C1 segment of cervical spinal cord (tissue), 14 donors: Measurements from ENCODE around the gene INMT.

Experiments
- DNase-seq, 14 donors: peaks; one replicate each; lab custom pipeline; 2025; lab: John Stamatoyannopoulos, UW

Gene INMT

GRCh38 chr7:30750683-30751650 lies 968 bp upstream of the INMT start:
- peak in 8 of 14 donors; percentile 31 to 91 (median 48) for DNase-seq

- no peak for DNase-seq
Measured at GRCh38 chr7:30752484-30752883, 549 bp downstream of the INMT start.

- DNase-seq: peak in 5 of 14 donors; percentile 8 to 61 (median 19)
Measured at GRCh38 chr7:30752979-30753378, 1.0 kb downstream of the INMT start.

- no peak for DNase-seq
Measured at GRCh38 chr7:30754315-30754877, 2.5 kb downstream of the INMT start.

GRCh38 chr7:30755384-30756154 lies 3.6 kb downstream of the INMT start:
- peak in 6 of 14 donors; percentile 16 to 72 (median 30) for DNase-seq

GRCh38 chr7:30757342-30757692 lies 5.4 kb downstream of the INMT start:
- no peak for DNase-seq

GRCh38 chr7:30760514-30761213 lies 8.7 kb downstream of the INMT start:
- DNase-seq: no peak

GRCh38 chr7:30761214-30762156 lies 9.6 kb downstream of the INMT start:
- DNase-seq: no peak

GRCh38 chr7:30764030-30764975 lies 12.4 kb downstream of the INMT start:
- DNase-seq: peak in 1 of 14 donors; percentile 12

GRCh38 chr7:30765408-30765807 lies 13.5 kb downstream of the INMT start:
- DNase-seq: no peak

GRCh38 chr7:30770845-30771173 lies 18.9 kb downstream of the INMT start:
- DNase-seq: no peak

- peak in 12 of 14 donors; percentile 10 to 82 (median 63) for DNase-seq
Measured at GRCh38 chr7:30771174-30771879, 19.4 kb downstream of the INMT start, which contains the start of gene MINDY4. MINDY4 (plus strand) TSS chr7:30771417; CDS start chr7:30771494, 77 bp downstream.

GRCh38 chr7:30771880-30772425 lies 20.0 kb downstream of the INMT start:
- no peak for DNase-seq

- no peak for DNase-seq
Measured at GRCh38 chr7:30772984-30773383, 21.0 kb downstream of the INMT start.

- no peak for DNase-seq
Measured at GRCh38 chr7:30775992-30776391, 24.1 kb downstream of the INMT start.

- no peak for DNase-seq
Measured at GRCh38 chr7:30776971-30777370, 25.0 kb downstream of the INMT start.

- DNase-seq: no peak
Measured at GRCh38 chr7:30778255-30779025, 26.5 kb downstream of the INMT start.

- DNase-seq: no peak
Measured at GRCh38 chr7:30779574-30779973, 27.6 kb downstream of the INMT start.
